MCF 10A (cell line): ENCODE data around the gene SOWAHA. TPM values are rescaled to one million over a fixed set of nuclear protein-coding genes. Genes with fewer than 3 reads are reported as not detected.

ENCODE experiments used
- BruUV-seq: library from RNA; stranded (reverse); fragments of 400-500 nt; replicated peaks from 2 replicates; lab custom pipeline; 2021; lab: Mats Ljungman, UMichigan
- CTCF ChIA-PET: fragments of 300-600 bp; sonication (Branson Sonifier 250); formaldehyde crosslinking; extraction: SDS; loops from one replicate; lab custom pipeline; 2021; ENCODE audit warnings: antibody characterized with exemption, inconsistent platforms; lab: Yijun Ruan, JAX
- POLR2A ChIA-PET: fragments of 300-600, 350-650 bp; sonication (Branson Sonifier 250); formaldehyde crosslinking; extraction: SDS; loops from one replicate; lab custom pipeline; 2020; ENCODE audit warnings: antibody characterized with exemption, inconsistent platforms; lab: Yijun Ruan, JAX
- DNase-seq: peaks from one replicate; pipeline ENCODE4 v3.0.0-alpha.2; 2018; ENCODE audit not compliant: unreplicated experiment
- H3K27ac Mint-ChIP-seq: one replicate; pipeline ENCODE4 v1.8.0; 2022; ENCODE audit warnings: mild to moderate bottlenecking, low read depth, mixed read lengths; ENCODE audit not compliant: unreplicated experiment
- H3K27me3 Mint-ChIP-seq: one replicate; pipeline ENCODE4 v1.8.0; 2022; ENCODE audit warnings: mixed read lengths; ENCODE audit not compliant: insufficient read depth, unreplicated experiment
- H3K36me3 Mint-ChIP-seq: one replicate; pipeline ENCODE4 v1.8.0; 2022; ENCODE audit warnings: mild to moderate bottlenecking, moderate library complexity, mixed read lengths; ENCODE audit not compliant: insufficient read depth, unreplicated experiment
- H3K4me1 Mint-ChIP-seq: one replicate; pipeline ENCODE4 v1.8.0; 2022; ENCODE audit warnings: mixed read lengths; ENCODE audit not compliant: insufficient read depth, unreplicated experiment
- H3K4me3 Mint-ChIP-seq: one replicate; pipeline ENCODE4 v1.8.0; 2022; ENCODE audit warnings: mild to moderate bottlenecking, moderate library complexity, mixed read lengths; ENCODE audit not compliant: unreplicated experiment
- H3K9me3 Mint-ChIP-seq: one replicate; pipeline ENCODE4 v1.8.0; 2022; ENCODE audit warnings: mixed read lengths; ENCODE audit not compliant: unreplicated experiment
- CTCF ChIP-seq: fragments of 200-600 bp; IDR thresholded peaks from one replicate; pipeline ENCODE4 v1.8.0; 2022; ENCODE audit warnings: antibody characterized with exemption, mild to moderate bottlenecking; ENCODE audit not compliant: unreplicated experiment
- intact Hi-C: fragments of 100-400 bp; cut with micrococcal nuclease; formaldehyde crosslinking; loops from 2 replicates; pipeline ENCODE4 v1.14.1; 2022
- total RNA-seq: library from RNA; stranded (reverse); gene quantifications from 2 replicates; pipeline ENCODE4 v1.2.3, GENCODE V29; 2022

The SOWAHA gene
- total RNA-seq, 1 experiment from 2014 or later, result not detected

- H3K9me3 Mint-ChIP-seq, result no peaks in the 10 kb centered on the region
These were observed 40.0 kb upstream of the SOWAHA start for GRCh38 chr5:132773114-132773513.

GRCh38 chr5:132773601-132774355 is 39.3 kb upstream of the SOWAHA start:
- intact Hi-C loops, result no loop called here
- TF ChIP-seq CTCF, result no peak
- no peaks in the 10 kb centered on the region for H3K36me3 Mint-ChIP-seq
- no peaks in the 10 kb centered on the region for H3K9me3 Mint-ChIP-seq
- CTCF ChIA-PET, result interaction anchor here (0.6 to 3.9 kb wide), 3 partner anchors 46 to 276 kb away, joined by 3 to 26 read pairs (median 3); no protein-coding TSS in a partner anchor
- peaks cover 22% of the 10 kb centered on the region for H3K4me1 Mint-ChIP-seq
- POLR2A ChIA-PET, result interaction anchor here (1.0 kb wide), 1 partner anchor 35 kb away, joined by 3 read pairs; no protein-coding TSS in a partner anchor
- no peaks in the 10 kb centered on the region for H3K27me3 Mint-ChIP-seq
- BruUV-seq, result no TSS peak
- H3K27ac Mint-ChIP-seq, result peak overlapping the region; percentile 10
- DNase-seq, result no peak
- no peak overlapping the region for H3K4me3 Mint-ChIP-seq

More at GRCh38 chr5:132773114-132773513, 40.0 kb upstream of the SOWAHA start:
- no peak for TF ChIP-seq CTCF
- no peak for DNase-seq
- ChIA-PET POLR2A (interaction anchor here (1.0 kb wide), 1 partner anchor 34 kb away, joined by 3 read pairs; no protein-coding TSS in a partner anchor), CTCF (interaction anchor here (1.4 to 3.9 kb wide), 2 partner anchors 47 to 246 kb away, joined by 3 to 26 read pairs; no protein-coding TSS in a partner anchor)
- intact Hi-C loops, result no loop called here
- Mint-ChIP-seq H3K27me3 (no peaks in the 10 kb centered on the region), H3K4me1 (peaks cover 19% of the 10 kb centered on the region), H3K27ac (peak overlapping the region; percentile 10), H3K4me3 (no peak overlapping the region), H3K36me3 (no peaks in the 10 kb centered on the region)
- no TSS peak for BruUV-seq

GRCh38 chr5:132774406-132774805 is 38.7 kb upstream of the SOWAHA start:
- DNase-seq, result no peak
- BruUV-seq, result no TSS peak
- H3K4me1 Mint-ChIP-seq, result peaks cover 25% of the 10 kb centered on the region
- H3K4me3 Mint-ChIP-seq, result no peak overlapping the region
- H3K27ac Mint-ChIP-seq, result no peak overlapping the region
- intact Hi-C loops, result no loop called here
- POLR2A ChIA-PET, result interaction anchor here (2.0 kb wide), 1 partner anchor 37 kb away, joined by 15 read pairs; the partner anchor contains the start of gene KIF3A
- TF ChIP-seq CTCF, result no peak
- CTCF ChIA-PET, result interaction anchor here (0.6 to 3.9 kb wide), 2 partner anchors 46 to 84 kb away, joined by 3 to 26 read pairs; no protein-coding TSS in a partner anchor
- H3K36me3 Mint-ChIP-seq, result no peaks in the 10 kb centered on the region
- H3K9me3 Mint-ChIP-seq, result no peaks in the 10 kb centered on the region
- no peaks in the 10 kb centered on the region for H3K27me3 Mint-ChIP-seq

- H3K4me1 Mint-ChIP-seq, result peaks cover 25% of the 10 kb centered on the region
These were observed 38.2 kb upstream of the SOWAHA start for GRCh38 chr5:132774896-132775295.

More at GRCh38 chr5:132774896-132775295, 38.2 kb upstream of the SOWAHA start:
- POLR2A ChIA-PET, result interaction anchor here (0.6 to 2.4 kb wide), 6 partner anchors 13 to 218 kb away, joined by 3 to 15 read pairs (median 8); partner anchors contain the start of genes GDF9, KIF3A, RAD50 and UQCRQ
- intact Hi-C loops, result no loop called here
- Mint-ChIP-seq H3K27me3 (no peaks in the 10 kb centered on the region), H3K27ac (peak overlapping the region; percentile 21), H3K36me3 (no peaks in the 10 kb centered on the region), H3K9me3 (no peaks in the 10 kb centered on the region), H3K4me3 (no peak overlapping the region)
- DNase-seq, result no peak
- BruUV-seq, result no TSS peak
- no peak for TF ChIP-seq CTCF
- CTCF ChIA-PET, result interaction anchor here (1.2 to 3.9 kb wide), 3 partner anchors 23 to 55 kb away, joined by 3 to 26 read pairs (median 6); no protein-coding TSS in a partner anchor
